Colonic mucosa (tissue), 4 donors: Measurements from ENCODE around the gene PRM2. TPM values are rescaled to one million over a fixed set of nuclear protein-coding genes. Genes with fewer than 3 reads are reported as not detected.

Experiments
- DNase-seq: peaks from one replicate; pipeline ENCODE4 v3.0.0-alpha.2; 2020
- H3K27ac ChIP-seq: fragments of 200-600 bp; one replicate; pipeline ENCODE4 v1.8.0; 2021
- H3K27me3 ChIP-seq: fragments of 200-600 bp; one replicate; pipeline ENCODE4 v1.8.0; 2021
- H3K36me3 ChIP-seq: fragments of 200-600 bp; one replicate; pipeline ENCODE4 v1.8.0; 2021
- H3K4me1 ChIP-seq: fragments of 200-600 bp; one replicate; pipeline ENCODE4 v1.8.0; 2021; ENCODE audit warnings: mild to moderate bottlenecking
- H3K4me3 ChIP-seq: fragments of 200-600 bp; one replicate; pipeline ENCODE4 v1.8.0; 2021
- H3K9ac ChIP-seq, 2 donors: one replicate each; pipeline ENCODE4 v1.7.0; 2013; ENCODE audit warnings: control low read depth in 2 of 2, low read depth in 2 of 2, low read length in 2 of 2
- H3K9me3 ChIP-seq: fragments of 200-600 bp; one replicate; pipeline ENCODE4 v1.8.0; 2021
- intact Hi-C: fragments of 100-400 bp; cut with DNase I; formaldehyde crosslinking; loops from one replicate; pipeline ENCODE4 v1.14.1; 2022
- total RNA-seq, 2 donors: library from RNA; stranded (reverse); fragmentation: NEBNext Ultra II Directional in 1 of 2; extraction: Animal tissue kit (Norgen Biotek cat#: 25700) in 1 of 2; gene quantifications; one replicate each; pipeline ENCODE4 v1.2.1, GENCODE V29; 2021
- TF ChIP-seq, protein P1 (sequence below): fragments of 200-600 bp; IDR thresholded peaks from one replicate; pipeline ENCODE4 v1.8.0; 2022; ENCODE audit warnings: antibody characterized with exemption, mild to moderate bottlenecking
- donor health status: healthy.
- donor health status: DM: no; HTN: no; CAD: no.
- donor health status: DM: no; HTN: no; CAD: no.

The PRM2 gene
- not detected for total RNA-seq

- Histone ChIP-seq H3K27me3 (no peaks in the 10 kb centered on the region), H3K4me1 (no peaks in the 10 kb centered on the region), H3K27ac (no peak within 1 kb of the TSS), H3K4me3 (no peak within 1 kb of the TSS), H3K36me3 (no peaks in the 10 kb centered on the region), H3K9ac (no peak within 1 kb of the TSS), H3K9me3 (no peaks in the 10 kb centered on the region)
- no peak for DNase-seq
- TF ChIP-seq, protein P1, sequence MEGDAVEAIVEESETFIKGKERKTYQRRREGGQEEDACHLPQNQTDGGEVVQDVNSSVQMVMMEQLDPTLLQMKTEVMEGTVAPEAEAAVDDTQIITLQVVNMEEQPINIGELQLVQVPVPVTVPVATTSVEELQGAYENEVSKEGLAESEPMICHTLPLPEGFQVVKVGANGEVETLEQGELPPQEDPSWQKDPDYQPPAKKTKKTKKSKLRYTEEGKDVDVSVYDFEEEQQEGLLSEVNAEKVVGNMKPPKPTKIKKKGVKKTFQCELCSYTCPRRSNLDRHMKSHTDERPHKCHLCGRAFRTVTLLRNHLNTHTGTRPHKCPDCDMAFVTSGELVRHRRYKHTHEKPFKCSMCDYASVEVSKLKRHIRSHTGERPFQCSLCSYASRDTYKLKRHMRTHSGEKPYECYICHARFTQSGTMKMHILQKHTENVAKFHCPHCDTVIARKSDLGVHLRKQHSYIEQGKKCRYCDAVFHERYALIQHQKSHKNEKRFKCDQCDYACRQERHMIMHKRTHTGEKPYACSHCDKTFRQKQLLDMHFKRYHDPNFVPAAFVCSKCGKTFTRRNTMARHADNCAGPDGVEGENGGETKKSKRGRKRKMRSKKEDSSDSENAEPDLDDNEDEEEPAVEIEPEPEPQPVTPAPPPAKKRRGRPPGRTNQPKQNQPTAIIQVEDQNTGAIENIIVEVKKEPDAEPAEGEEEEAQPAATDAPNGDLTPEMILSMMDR = no peak
- intact Hi-C loops = no loop called here
Measured at GRCh38 chr16:11276143-11276895, at the start of gene PRM2. Gene PRM2, minus strand, starts transcription at chr16:11276480. Its CDS starts 110 bp downstream, at chr16:11276370.

GRCh38 chr16:11325404-11326083, 49.3 kb upstream of the PRM2 start:
- Histone ChIP-seq H3K4me3 (no peak overlapping the region), H3K4me1 (peaks cover 2% of the 10 kb centered on the region), H3K9ac (no peak overlapping the region), H3K27me3 (no peaks in the 10 kb centered on the region), H3K27ac (no peak overlapping the region), H3K36me3 (no peaks in the 10 kb centered on the region), H3K9me3 (no peaks in the 10 kb centered on the region)
- intact Hi-C loops = no loop called here
- DNase-seq = no peak
- TF ChIP-seq, protein P1 = no peak

GRCh38 chr16:11323551-11324336, 47.5 kb upstream of the PRM2 start:
- H3K4me3 ChIP-seq = no peak overlapping the region
- no peak overlapping the region for H3K27ac ChIP-seq
- H3K27me3 ChIP-seq = no peaks in the 10 kb centered on the region
- intact Hi-C loops = no loop called here
- no peaks in the 10 kb centered on the region for H3K9me3 ChIP-seq
- DNase-seq = no peak
- TF ChIP-seq, protein P1 = no peak
- peaks cover under 1% of the 10 kb centered on the region for H3K4me1 ChIP-seq
- H3K9ac ChIP-seq = no peak overlapping the region
- no peaks in the 10 kb centered on the region for H3K36me3 ChIP-seq

- TF ChIP-seq, protein P1 = no peak
- no peaks in the 10 kb centered on the region for H3K36me3 ChIP-seq
- H3K27ac ChIP-seq = no peak overlapping the region
- no peak for DNase-seq
- H3K27me3 ChIP-seq = no peaks in the 10 kb centered on the region
- no peak overlapping the region for H3K4me3 ChIP-seq
- H3K9me3 ChIP-seq = no peaks in the 10 kb centered on the region
- H3K4me1 ChIP-seq = no peaks in the 10 kb centered on the region
- intact Hi-C loops = no loop called here
- no peak overlapping the region for H3K9ac ChIP-seq
Measured at GRCh38 chr16:11322823-11323222, 46.5 kb upstream of the PRM2 start.

DNA sequence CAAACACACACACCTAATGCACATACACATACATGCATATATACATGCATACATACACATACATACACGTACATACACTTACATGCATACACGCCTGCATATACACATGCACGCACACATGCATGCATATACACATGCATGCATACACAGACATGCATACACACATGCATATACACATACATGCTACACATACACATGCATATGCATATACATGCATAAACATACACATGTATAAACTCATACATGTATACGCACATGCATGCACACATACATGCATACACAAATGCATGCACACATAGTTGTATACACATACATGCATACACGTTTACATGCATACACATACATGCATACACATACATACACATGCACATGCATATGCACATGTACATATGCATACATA, 45.4 kb upstream of the PRM2 start:
- TF ChIP-seq, protein P1 = no peak
- intact Hi-C loops = no loop called here
- H3K9me3 ChIP-seq = no peaks in the 10 kb centered on the region

More for the DNA sequence above, 45.4 kb upstream of the PRM2 start:
- Histone ChIP-seq H3K4me1 (no peaks in the 10 kb centered on the region), H3K27ac (no peak overlapping the region), H3K4me3 (no peak overlapping the region), H3K27me3 (no peaks in the 10 kb centered on the region), H3K9ac (no peak overlapping the region), H3K36me3 (no peaks in the 10 kb centered on the region)
- no peak for DNase-seq
